B cell (primary cell): ENCODE measurements around the gene PTPN13. TPM values are rescaled to one million over a fixed set of nuclear protein-coding genes. Genes with fewer than 3 reads are reported as not detected.

ENCODE experiments used
- ATAC-seq: fragments of 200-7000 bp; cut with Tn5 transposase; one replicate; pipeline ENCODE4 v1.10.0; 2021; ENCODE audit warnings: low read depth, mild to moderate bottlenecking, moderate number of reproducible peaks, moderate library complexity
- CTCF ChIA-PET: fragments of 350-600 bp; sonication (Branson Sonifier 250); formaldehyde crosslinking; loops from one replicate; lab custom pipeline; 2021; ENCODE audit warnings: antibody characterized with exemption, inconsistent platforms; lab: Charles Lee
- POLR2A ChIA-PET: fragments of 350-600 bp; sonication (Branson Sonifier 250); formaldehyde crosslinking; loops from one replicate; lab custom pipeline; 2021; ENCODE audit warnings: antibody characterized with exemption; lab: Charles Lee
- DNase-seq: peaks from one replicate; pipeline ENCODE4 v3.0.0; 2013
- H2AFZ ChIP-seq: 2 replicates; pipeline ENCODE4 v1.6.1; 2012; ENCODE audit warnings: mild to moderate bottlenecking, low read depth, low read length; ENCODE audit not compliant: insufficient read depth, poor library complexity, severe bottlenecking
- H3K27ac ChIP-seq, 2 donors: 1 replicate in 1 of 2; 2 replicates in 1 of 2; pipeline ENCODE4 v1.5.1; 2012 to 2013; ENCODE audit warnings: low read length in 2 of 2, mild to moderate bottlenecking in 2 of 2, moderate library complexity in 1 of 2
- H3K27me3 ChIP-seq, 4 experiments: fragments of 200-600 bp in 1 of 4; sonication (generic) in 1 of 4; replicated peaks in 1 of 4; 1 replicate in 2 of 4; 2 replicates in 2 of 4; pipeline versions ENCODE4 v1.6.1 to v1.7.0; 2013 to 2016; ENCODE audit warnings: low read length in 3 of 4, mild to moderate bottlenecking in 2 of 4, mixed read lengths in 1 of 4, moderate library complexity in 1 of 4; ENCODE audit not compliant: insufficient read depth in 4 of 4, control insufficient read depth in 3 of 4; ENCODE audit errors: control extremely low read depth in 1 of 4
- H3K36me3 ChIP-seq, 2 experiments: replicated peaks in 1 of 2; 1 replicate in 1 of 2; 2 replicates in 1 of 2; pipeline versions ENCODE4 v1.6.1 to v1.7.1; 2013; ENCODE audit warnings: low read length in 1 of 2; ENCODE audit not compliant: insufficient read depth in 2 of 2, control insufficient read depth in 1 of 2; ENCODE audit errors: control extremely low read depth in 1 of 2, extremely low read depth in 1 of 2
- H3K4me1 ChIP-seq, 2 donors: fragments of 200-600 bp in 1 of 2; sonication (generic) in 1 of 2; 1 replicate in 1 of 2; 2 replicates in 1 of 2; pipeline versions ENCODE4 v1.5.1 to v1.6.1; 2013 to 2017; ENCODE audit warnings: low read length in 2 of 2; ENCODE audit not compliant: control insufficient read depth in 2 of 2, insufficient read depth in 2 of 2
- H3K4me2 ChIP-seq: replicated peaks from 2 replicates; pipeline ENCODE3; 2012; ENCODE audit warnings: mild to moderate bottlenecking, low read depth, low read length; ENCODE audit not compliant: poor library complexity, severe bottlenecking
- H3K4me3 ChIP-seq, 5 experiments: fragments of 200-600 bp in 1 of 5; sonication (generic) in 1 of 5; 1 replicate in 3 of 5; 2 replicates in 2 of 5; pipeline versions ENCODE4 v1.5.1 to v1.7.0; 2011 to 2016; ENCODE audit warnings: low read length in 4 of 5, mild to moderate bottlenecking in 4 of 5, low read depth in 2 of 5, control low read depth in 1 of 5, moderate library complexity in 1 of 5; ENCODE audit not compliant: insufficient read depth in 1 of 5; ENCODE audit errors: control extremely low read depth in 1 of 5, extremely low read depth in 1 of 5
- H3K79me2 ChIP-seq: fragments of 200-600 bp; sonication (generic); one replicate; pipeline ENCODE4 v1.6.0; 2016; ENCODE audit warnings: low read length; ENCODE audit not compliant: control insufficient read depth, insufficient read depth
- H3K9ac ChIP-seq: fragments of 200-600 bp; sonication (generic); 2 replicates; pipeline ENCODE4 v1.6.1; 2017; ENCODE audit warnings: mild to moderate bottlenecking, low read length, moderate library complexity
- H3K9me3 ChIP-seq, 3 donors: one replicate each; pipeline versions ENCODE4 v1.6.1 to v1.7.1; 2013; ENCODE audit warnings: low read length in 2 of 3; ENCODE audit not compliant: control insufficient read depth in 2 of 3, insufficient read depth in 1 of 3; ENCODE audit errors: control extremely low read depth in 1 of 3
- H4K20me1 ChIP-seq: 2 replicates; pipeline ENCODE4 v1.6.0; 2012; ENCODE audit warnings: mild to moderate bottlenecking, low read length; ENCODE audit not compliant: insufficient read depth, control insufficient read depth, poor library complexity, severe bottlenecking
- H3K27ac Mint-ChIP-seq: one replicate; pipeline ENCODE4 v1.8.0; 2021; ENCODE audit warnings: mixed read lengths
- H3K27me3 Mint-ChIP-seq: one replicate; pipeline ENCODE4 v1.8.0; 2021; ENCODE audit warnings: mixed read lengths
- H3K4me1 Mint-ChIP-seq: one replicate; pipeline ENCODE4 v1.8.0; 2021; ENCODE audit warnings: mixed read lengths
- H3K4me3 Mint-ChIP-seq: one replicate; pipeline ENCODE4 v1.8.0; 2021; ENCODE audit warnings: mixed read lengths
- H3K9me3 Mint-ChIP-seq: one replicate; pipeline ENCODE4 v1.8.0; 2022; ENCODE audit warnings: mixed read lengths; ENCODE audit not compliant: insufficient read depth
- EZH2 ChIP-seq: IDR thresholded peaks from 2 replicates; pipeline ENCODE4 v1.6.1; 2012; ENCODE audit warnings: borderline replicate concordance, low read depth, mild to moderate bottlenecking, moderate library complexity, low read length; ENCODE audit not compliant: insufficient read depth, poor library complexity, severe bottlenecking
- WGBS: methylation state at CpG from one replicate; pipeline ENCODE4 v1.1.5; 2013; ENCODE audit warnings: missing lambda C conversion rate; ENCODE audit not compliant: insufficient coverage; 5-methylcytosine and 5-hydroxymethylcytosine counted together
- intact Hi-C: fragments of 100-400 bp; cut with micrococcal nuclease; formaldehyde crosslinking; loops from one replicate; pipeline ENCODE4 v1.10.0; 2022
- polyA plus RNA-seq: library from polyadenylated mRNA; depleted of rRNA; stranded (reverse); fragments of >200 nt; gene quantifications from 2 replicates; pipeline ENCODE4 v1.2.3, GENCODE V29; 2012
- total RNA-seq, 2 donors: library from RNA; stranded (reverse); fragments of 120-200 nt in 1 of 2; gene quantifications; 1 replicate in 1 of 2; 2 replicates in 1 of 2; pipeline versions ENCODE4 v1.2.3 to v1.2.4, GENCODE V29; 2013 to 2022
- TF ChIP-seq, protein P1 (sequence below): fragments of 200-600 bp; IDR thresholded peaks from one replicate; pipeline ENCODE4 v1.8.0; 2022; ENCODE audit warnings: antibody characterized with exemption, mild to moderate bottlenecking

Gene PTPN13
- total and polyA plus RNA-seq, 2 donors (not counting 1 experiment from before 2014, with no cell fraction given): 0.91 TPM; not detected in 1

DNA sequence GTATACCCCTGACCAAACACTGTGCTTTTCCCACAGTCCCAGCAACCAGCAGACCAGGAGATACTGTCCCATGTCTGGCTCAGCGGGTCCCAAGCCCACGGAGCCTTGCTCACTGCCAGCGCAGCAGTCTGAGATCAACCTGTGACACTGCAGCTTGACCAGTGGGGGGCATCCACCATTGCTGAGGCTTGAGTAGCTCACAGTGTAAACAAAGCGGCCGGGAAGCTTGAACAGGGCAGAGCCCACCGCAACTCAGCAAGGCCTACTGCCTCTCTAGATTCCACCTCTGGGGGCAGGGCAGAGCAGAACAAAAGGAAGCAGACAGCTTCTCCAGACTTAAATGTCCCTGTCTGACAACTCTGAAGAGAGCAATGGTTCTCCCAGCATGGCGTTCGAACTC, 197.0 kb downstream of the PTPN13 start:
- intact Hi-C loops: no loop called here
- no peaks in the 10 kb centered on the region for H3K36me3 ChIP-seq
- ATAC-seq (no peak), DNase-seq (no peak)
- Mint-ChIP-seq H3K27ac (no peak overlapping the region), H3K27me3 (peaks cover 5% of the 10 kb centered on the region), H3K4me1 (no peaks in the 10 kb centered on the region), H3K4me3 (no peak overlapping the region), H3K9me3 (peaks cover 2% of the 10 kb centered on the region)
- H3K9me3 ChIP-seq: peaks cover 0 to 6% (median 0%) of the 10 kb centered on the region in 3 donors
- H2AFZ ChIP-seq: no peak overlapping the region
- no peaks in the 10 kb centered on the region for H3K79me2 ChIP-seq
- no peak overlapping the region for H3K4me2 ChIP-seq
- H3K27ac ChIP-seq: no peak overlapping the region
- CTCF ChIA-PET: no interaction called here
- TF ChIP-seq EZH2: no peak
- TF ChIP-seq, protein P1, sequence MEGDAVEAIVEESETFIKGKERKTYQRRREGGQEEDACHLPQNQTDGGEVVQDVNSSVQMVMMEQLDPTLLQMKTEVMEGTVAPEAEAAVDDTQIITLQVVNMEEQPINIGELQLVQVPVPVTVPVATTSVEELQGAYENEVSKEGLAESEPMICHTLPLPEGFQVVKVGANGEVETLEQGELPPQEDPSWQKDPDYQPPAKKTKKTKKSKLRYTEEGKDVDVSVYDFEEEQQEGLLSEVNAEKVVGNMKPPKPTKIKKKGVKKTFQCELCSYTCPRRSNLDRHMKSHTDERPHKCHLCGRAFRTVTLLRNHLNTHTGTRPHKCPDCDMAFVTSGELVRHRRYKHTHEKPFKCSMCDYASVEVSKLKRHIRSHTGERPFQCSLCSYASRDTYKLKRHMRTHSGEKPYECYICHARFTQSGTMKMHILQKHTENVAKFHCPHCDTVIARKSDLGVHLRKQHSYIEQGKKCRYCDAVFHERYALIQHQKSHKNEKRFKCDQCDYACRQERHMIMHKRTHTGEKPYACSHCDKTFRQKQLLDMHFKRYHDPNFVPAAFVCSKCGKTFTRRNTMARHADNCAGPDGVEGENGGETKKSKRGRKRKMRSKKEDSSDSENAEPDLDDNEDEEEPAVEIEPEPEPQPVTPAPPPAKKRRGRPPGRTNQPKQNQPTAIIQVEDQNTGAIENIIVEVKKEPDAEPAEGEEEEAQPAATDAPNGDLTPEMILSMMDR: no peak
- POLR2A ChIA-PET: no interaction called here
- peaks cover 0 to 2% (median 0%) of the 10 kb centered on the region in 4 experiments for H3K27me3 ChIP-seq
- over 99% methylated on average over 8 of the region's 8 CpGs for WGBS
- H3K4me3 ChIP-seq: no peak overlapping the region
- H4K20me1 ChIP-seq: no peaks in the 10 kb centered on the region
- no peaks in the 10 kb centered on the region for H3K4me1 ChIP-seq
- no peak overlapping the region for H3K9ac ChIP-seq

DNA sequence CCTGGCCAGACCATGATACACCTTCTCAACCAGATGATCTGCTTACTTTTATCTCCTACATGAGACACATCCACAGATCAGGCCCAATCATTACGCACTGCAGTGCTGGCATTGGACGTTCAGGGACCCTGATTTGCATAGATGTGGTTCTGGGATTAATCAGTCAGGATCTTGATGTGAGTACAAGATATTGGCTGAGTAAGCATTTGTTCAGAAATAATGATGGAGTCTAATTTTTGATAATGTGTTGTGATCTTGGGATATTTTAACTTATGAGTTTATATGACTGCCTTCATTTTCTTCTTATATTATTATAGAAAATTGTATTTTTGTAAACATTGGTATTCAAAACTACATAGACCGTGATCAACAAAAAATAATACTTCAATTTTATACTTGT, 215.7 kb downstream of the PTPN13 start:
- no peaks in the 10 kb centered on the region for H3K9me3 ChIP-seq
- H4K20me1 ChIP-seq: no peaks in the 10 kb centered on the region
- no peaks in the 10 kb centered on the region for H3K79me2 ChIP-seq
- ATAC-seq (no peak), DNase-seq (no peak)
- TF ChIP-seq EZH2: no peak
- TF ChIP-seq, protein P1: no peak
- Mint-ChIP-seq H3K27ac (no peak overlapping the region), H3K27me3 (no peaks in the 10 kb centered on the region), H3K4me1 (no peaks in the 10 kb centered on the region), H3K4me3 (no peak overlapping the region), H3K9me3 (no peaks in the 10 kb centered on the region)
- ChIA-PET CTCF (no interaction called here), POLR2A (no interaction called here)
- no peak overlapping the region for H3K27ac ChIP-seq
- no peaks in the 10 kb centered on the region for H3K4me1 ChIP-seq
- no peaks in the 10 kb centered on the region for H3K36me3 ChIP-seq
- intact Hi-C loops: no loop called here
- WGBS: 94% methylated on average over 2 of the region's 3 CpGs
- H3K4me3 ChIP-seq: no peak overlapping the region
- H3K4me2 ChIP-seq: no peak overlapping the region
- H3K9ac ChIP-seq: no peak overlapping the region
- H3K27me3 ChIP-seq: no peaks in the 10 kb centered on the region
- H2AFZ ChIP-seq: no peak overlapping the region
